ENCODE results near the gene MTRFR. TPM values are rescaled to one million over a fixed set of nuclear protein-coding genes. Genes with fewer than 3 reads are reported as not detected.

MTRFR gene
- total and polyA plus RNA-seq, 2 experiments from 2014 or later, result 7.5 to 21.3 TPM

GRCh38 chr12:123231931-123232330 lies 1.3 kb upstream of the MTRFR start:
- in situ Hi-C loops (cut with MboI), result loop anchor here (25.0 kb wide), 1 partner anchor 370 kb away; no protein-coding TSS in a partner anchor
- H2AFZ ChIP-seq, result peak overlapping the region; percentile 99
- peak overlapping the region; percentile 89 for H3K9ac ChIP-seq
- H3K9me3 ChIP-seq (ENCODE audit: low read depth), result no peaks in the 10 kb centered on the region
- 0 out of 2 replicates have a peak, but pooled peaks cover 5% of the 10 kb centered on the region for H3K4me1 ChIP-seq (ENCODE audit: insufficient read depth)
- 0 out of 2 replicates have a peak, but pooled peaks cover 1% of the 10 kb centered on the region for H3F3A ChIP-seq (ENCODE audit: insufficient read depth)
- H3K36me3 ChIP-seq (ENCODE audit: low read depth), result no peaks in the 10 kb centered on the region; the same call in 1 of the 2 replicates
- no peak for DNase-seq
- H3K4me3 ChIP-seq, result peak overlapping the region; percentile 99
- TF ChIP-seq EZH2phosphoT487 (IDR thresholded peaks at IDR 0.05; ENCODE audit: insufficient read depth, low read depth) (no peak), EZH2 (IDR thresholded peaks at IDR 0.05; ENCODE audit: insufficient read depth, poor library complexity, severe bottlenecking) (no peak)
- H4K20me1 ChIP-seq (ENCODE audit: insufficient read depth), result no peaks in the 10 kb centered on the region
- no peaks in the 10 kb centered on the region for H3K27me3 ChIP-seq (replicated peaks; ENCODE audit: insufficient read depth)
- peak overlapping the region; percentile 97 for H3K4me2 ChIP-seq (ENCODE audit: unreplicated experiment)
- H3K27ac ChIP-seq, result peak overlapping the region; percentile 69
- H3K9me2 ChIP-seq (ENCODE audit: insufficient read depth), result no peaks in the 10 kb centered on the region
- peaks cover 91% of the 10 kb centered on the region for H3K79me2 ChIP-seq (ENCODE audit: insufficient read depth)
- WGBS, 2 experiments (ENCODE audit: low coverage in 1 of 2, low lambda C conversion rate in 2 of 2, missing lambda C conversion rate in 2 of 2), result 25 to 27% methylated on average over 5 of the region's 5 CpGs

- H3F3A ChIP-seq (ENCODE audit: insufficient read depth), result 0 out of 2 replicates have a peak, but pooled peaks cover 6% of the 10 kb centered on the region
- H3K4me3 ChIP-seq, result peak overlapping the region; percentile 99
- no peaks in the 10 kb centered on the region for H4K20me1 ChIP-seq (ENCODE audit: insufficient read depth)
- no peaks in the 10 kb centered on the region for H3K9me2 ChIP-seq (ENCODE audit: insufficient read depth)
- peak overlapping the region; percentile 89 for H3K9ac ChIP-seq
- no peaks in the 10 kb centered on the region for H3K27me3 ChIP-seq (replicated peaks; ENCODE audit: insufficient read depth)
- peak overlapping the region; percentile 99 for H2AFZ ChIP-seq
- no peaks in the 10 kb centered on the region for H3K9me3 ChIP-seq (ENCODE audit: low read depth)
- peak overlapping the region; percentile 97 for H3K4me2 ChIP-seq (ENCODE audit: unreplicated experiment)
- H3K4me1 ChIP-seq (ENCODE audit: insufficient read depth), result 0 out of 2 replicates have a peak, but pooled peaks cover 5% of the 10 kb centered on the region
- peak overlapping the region; percentile 69 for H3K27ac ChIP-seq
- DNase-seq, result peak; percentile 68
- TF ChIP-seq EZH2 (IDR thresholded peaks at IDR 0.05; ENCODE audit: insufficient read depth, poor library complexity, severe bottlenecking) (no peak), EZH2phosphoT487 (IDR thresholded peaks at IDR 0.05; ENCODE audit: insufficient read depth, low read depth) (no peak)
- in situ Hi-C loops (cut with MboI), result loop anchor here (25.0 kb wide), 1 partner anchor 370 kb away; no protein-coding TSS in a partner anchor
- peaks cover 90% of the 10 kb centered on the region for H3K79me2 ChIP-seq (ENCODE audit: insufficient read depth)
- no peaks in the 10 kb centered on the region; the same call in 1 of the 2 replicates for H3K36me3 ChIP-seq (ENCODE audit: low read depth)
- 1 to 2% methylated on average over 15 of the region's 15 CpGs for WGBS, 2 experiments (ENCODE audit: low coverage in 1 of 2, low lambda C conversion rate in 2 of 2, missing lambda C conversion rate in 2 of 2)
Observed at GRCh38 chr12:123232472-123232806, 797 bp upstream of the MTRFR start.

DNA sequence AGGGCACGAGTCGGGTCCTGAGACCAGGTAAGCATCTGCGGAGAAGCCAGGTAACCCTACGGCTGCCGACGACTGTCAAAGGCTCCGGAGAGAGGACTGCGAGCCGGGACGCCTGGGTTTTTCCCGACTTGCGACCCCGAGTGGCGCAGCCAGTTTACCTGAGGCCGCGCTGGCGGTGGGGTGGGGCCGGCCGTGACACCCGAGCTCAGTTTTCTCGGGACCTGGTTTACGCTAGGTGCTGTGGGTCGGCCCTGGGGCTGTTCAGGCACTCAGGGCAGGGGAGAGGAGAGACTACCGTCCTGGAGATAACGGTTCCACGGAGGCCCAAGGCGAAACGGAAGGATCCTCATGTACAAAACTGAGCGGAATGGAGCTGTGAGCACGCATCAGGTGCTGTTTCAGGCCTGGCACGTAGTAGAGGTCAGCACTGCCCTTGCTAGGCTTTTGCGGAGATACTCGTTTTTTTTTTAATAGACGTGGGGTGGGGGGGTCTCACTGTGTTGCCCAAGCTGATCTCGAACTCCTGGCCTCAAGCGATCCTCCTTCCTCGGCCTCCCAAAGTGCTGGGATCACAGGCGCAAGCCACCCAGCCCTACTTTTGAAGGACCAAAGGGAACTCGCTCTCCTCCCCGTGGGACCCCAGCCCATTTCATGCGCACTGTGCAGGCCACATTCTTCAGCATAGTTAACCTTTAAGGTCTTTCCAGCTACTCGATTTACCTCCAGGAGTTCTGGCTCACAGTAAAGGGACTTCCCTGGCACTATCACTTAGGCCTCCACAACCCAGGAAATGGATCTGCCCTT lies 471 bp downstream of the MTRFR start:
- Histone ChIP-seq H3K79me2 (ENCODE audit: insufficient read depth) (peaks cover 83% of the 10 kb centered on the region), H3K4me3 (peak overlapping the region; percentile 99), H3K9ac (peak overlapping the region; percentile 97), H2AFZ (peak overlapping the region; percentile 99), H3F3A (ENCODE audit: insufficient read depth) (0 out of 2 replicates have a peak, but pooled peaks cover 11% of the 10 kb centered on the region), H3K36me3 (ENCODE audit: low read depth) (no peaks in the 10 kb centered on the region; the same call in 1 of the 2 replicates), H4K20me1 (ENCODE audit: insufficient read depth) (no peaks in the 10 kb centered on the region), H3K9me2 (ENCODE audit: insufficient read depth) (no peaks in the 10 kb centered on the region), H3K27me3 (replicated peaks; ENCODE audit: insufficient read depth) (no peaks in the 10 kb centered on the region), H3K9me3 (ENCODE audit: low read depth) (no peaks in the 10 kb centered on the region), H3K27ac (peak overlapping the region; percentile 51), H3K4me1 (ENCODE audit: insufficient read depth) (peaks cover 10% of the 10 kb centered on the region; the same call in 1 of the 2 replicates), H3K4me2 (ENCODE audit: unreplicated experiment) (peak overlapping the region; percentile 90)
- no peak for TF ChIP-seq EZH2phosphoT487 (IDR thresholded peaks at IDR 0.05; ENCODE audit: insufficient read depth, low read depth)
- no peak for TF ChIP-seq EZH2 (IDR thresholded peaks at IDR 0.05; ENCODE audit: insufficient read depth, poor library complexity, severe bottlenecking)
- DNase-seq, result peak; percentile 49
- in situ Hi-C loops (cut with MboI), result loop anchor here (25.0 kb wide), 1 partner anchor 371 kb away; no protein-coding TSS in a partner anchor
- 2% methylated on average over 41 to 42 of the region's 42 CpGs for WGBS, 2 experiments (ENCODE audit: low coverage in 1 of 2, low lambda C conversion rate in 2 of 2, missing lambda C conversion rate in 2 of 2)

DNA sequence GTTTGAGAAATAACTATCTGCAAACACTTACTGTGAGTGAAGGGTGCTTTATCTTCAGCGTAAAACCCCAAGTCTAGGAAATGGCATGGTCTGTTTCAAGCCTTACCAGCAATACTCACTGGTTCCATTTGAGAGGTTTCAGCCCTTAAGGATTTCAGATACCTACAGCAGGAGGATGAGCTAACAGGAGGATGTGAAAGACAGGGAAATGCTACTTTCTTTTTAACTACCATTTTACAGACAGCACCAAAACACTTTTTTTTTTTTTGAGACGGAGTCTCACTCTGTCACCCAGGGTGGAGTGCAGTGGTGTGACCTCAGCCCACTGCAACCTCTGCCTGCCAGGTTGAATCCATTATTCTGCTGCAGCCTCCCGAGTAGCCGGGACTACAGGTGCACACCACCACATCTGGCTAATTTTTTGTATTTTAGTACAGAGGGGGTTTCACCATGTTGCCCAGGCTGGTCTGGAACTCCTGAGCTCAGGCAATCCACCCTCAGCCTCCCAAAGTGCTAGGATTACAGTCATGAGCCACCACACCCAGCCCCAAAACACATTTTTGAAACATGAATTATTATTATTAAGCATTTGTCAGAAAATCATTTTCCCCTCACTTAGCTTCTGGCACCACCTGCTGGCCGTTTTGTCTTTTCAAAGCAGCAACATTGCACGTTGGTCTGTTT lies 4.6 kb downstream of the MTRFR start:
- Histone ChIP-seq H2AFZ (no peak overlapping the region), H3K36me3 (ENCODE audit: low read depth) (no peaks in the 10 kb centered on the region; the same call in 1 of the 2 replicates), H3K9me2 (ENCODE audit: insufficient read depth) (no peaks in the 10 kb centered on the region), H3F3A (ENCODE audit: insufficient read depth) (peaks cover 11% of the 10 kb centered on the region; the same call in 1 of the 2 replicates), H3K4me3 (no peak overlapping the region), H3K4me1 (ENCODE audit: insufficient read depth) (peaks cover 10% of the 10 kb centered on the region; the same call in 1 of the 2 replicates), H3K9ac (0 out of 2 replicates have a peak overlapping the region, but pooled peaks have one; percentile 2), H3K79me2 (ENCODE audit: insufficient read depth) (peaks cover 62% of the 10 kb centered on the region), H4K20me1 (ENCODE audit: insufficient read depth) (no peaks in the 10 kb centered on the region), H3K9me3 (ENCODE audit: low read depth) (no peaks in the 10 kb centered on the region), H3K27me3 (replicated peaks; ENCODE audit: insufficient read depth) (no peaks in the 10 kb centered on the region), H3K27ac (0 out of 2 replicates have a peak overlapping the region, but pooled peaks have one; percentile 6), H3K4me2 (ENCODE audit: unreplicated experiment) (no peak overlapping the region)
- peak; percentile 87 for DNase-seq
- in situ Hi-C loops (cut with MboI), result loop anchor here (25.0 kb wide), 1 partner anchor 375 kb away; no protein-coding TSS in a partner anchor
- 32 to 39% methylated on average over 6 of the region's 6 CpGs for WGBS, 2 experiments (ENCODE audit: low coverage in 1 of 2, low lambda C conversion rate in 2 of 2, missing lambda C conversion rate in 2 of 2)
- TF ChIP-seq EZH2 (IDR thresholded peaks at IDR 0.05; ENCODE audit: insufficient read depth, poor library complexity, severe bottlenecking), result no peak
- no peak for TF ChIP-seq EZH2phosphoT487 (IDR thresholded peaks at IDR 0.05; ENCODE audit: insufficient read depth, low read depth)
